M059J (cell line): Measurements from ENCODE around the gene RAB11FIP3. TPM values are rescaled to one million over a fixed set of nuclear protein-coding genes. Genes with fewer than 3 reads are reported as not detected.
A peak's percentile ranks its signal among the peaks of the same experiment; 100 is the strongest.
"Not testable (repeated sequence)": the region's sequence is repeated elsewhere in the genome, so short reads cannot be mapped to it uniquely, and the experiment has no call there.

Experiments
- DNase-seq: peaks from one replicate; pipeline ENCODE4 v3.0.0-alpha.2; 2012; ENCODE audit warnings: low read depth
- total RNA-seq: library from RNA; depleted of rRNA; stranded (reverse); fragments of >200 nt; shearing (Covaris generic); gene quantifications from 2 replicates; pipeline ENCODE4 v1.2.3, GENCODE V29; 2014

The RAB11FIP3 gene
- total RNA-seq, 1 experiment from 2014 or later = 21.1 TPM

DNA sequence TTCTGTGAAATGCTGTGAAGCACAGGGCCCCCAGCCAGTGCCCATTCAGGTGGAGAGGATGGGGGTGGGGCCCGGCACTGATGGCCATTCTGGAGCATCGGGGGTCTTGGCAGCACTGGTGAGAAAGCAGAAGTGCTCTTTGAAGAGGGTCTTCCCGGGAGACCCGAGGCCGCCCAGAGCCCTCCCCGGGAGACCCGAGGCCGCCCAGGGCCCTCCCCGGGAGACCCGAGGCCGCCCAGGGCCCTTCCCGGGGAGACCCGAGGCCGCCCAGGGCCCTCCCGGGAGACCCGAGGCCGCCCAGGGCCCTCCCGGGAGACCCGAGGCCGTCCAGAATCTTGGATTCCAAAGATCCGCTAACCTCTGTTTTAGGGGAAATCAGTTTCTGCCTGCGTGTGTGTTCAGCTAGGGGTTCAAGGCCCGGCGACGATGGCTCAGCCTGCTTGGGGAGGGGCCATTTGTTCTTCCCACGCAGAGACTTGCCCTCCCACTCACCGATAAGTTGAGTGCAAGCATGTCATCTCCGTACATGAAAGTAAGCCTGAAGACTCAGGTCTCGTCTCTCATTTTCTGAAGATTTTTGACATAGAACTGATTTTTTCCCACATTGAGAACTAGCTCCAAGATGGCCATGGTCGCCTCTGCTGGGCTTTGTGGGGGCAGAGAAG is 66.9 kb downstream of the RAB11FIP3 start:
- no peak for DNase-seq

DNA sequence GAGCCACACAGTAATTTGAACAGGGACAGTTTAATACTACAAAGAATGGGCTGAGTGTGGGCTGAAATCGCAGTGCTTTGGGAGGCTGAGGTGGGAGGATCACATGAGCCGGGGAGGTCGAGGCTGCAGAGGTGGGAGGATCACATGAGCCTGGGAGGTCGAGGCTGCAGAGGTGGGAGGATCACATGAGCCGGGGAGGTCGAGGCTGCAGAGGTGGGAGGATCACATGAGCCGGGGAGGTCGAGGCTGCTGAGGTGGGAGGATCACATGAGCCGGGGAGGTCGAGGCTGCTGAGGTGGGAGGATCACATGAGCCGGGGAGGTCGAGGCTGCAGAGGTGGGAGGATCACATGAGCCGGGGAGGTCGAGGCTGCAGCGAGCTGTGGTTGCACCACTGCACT is 69.2 kb downstream of the RAB11FIP3 start:
- DNase-seq = not testable (repeated sequence)

DNA sequence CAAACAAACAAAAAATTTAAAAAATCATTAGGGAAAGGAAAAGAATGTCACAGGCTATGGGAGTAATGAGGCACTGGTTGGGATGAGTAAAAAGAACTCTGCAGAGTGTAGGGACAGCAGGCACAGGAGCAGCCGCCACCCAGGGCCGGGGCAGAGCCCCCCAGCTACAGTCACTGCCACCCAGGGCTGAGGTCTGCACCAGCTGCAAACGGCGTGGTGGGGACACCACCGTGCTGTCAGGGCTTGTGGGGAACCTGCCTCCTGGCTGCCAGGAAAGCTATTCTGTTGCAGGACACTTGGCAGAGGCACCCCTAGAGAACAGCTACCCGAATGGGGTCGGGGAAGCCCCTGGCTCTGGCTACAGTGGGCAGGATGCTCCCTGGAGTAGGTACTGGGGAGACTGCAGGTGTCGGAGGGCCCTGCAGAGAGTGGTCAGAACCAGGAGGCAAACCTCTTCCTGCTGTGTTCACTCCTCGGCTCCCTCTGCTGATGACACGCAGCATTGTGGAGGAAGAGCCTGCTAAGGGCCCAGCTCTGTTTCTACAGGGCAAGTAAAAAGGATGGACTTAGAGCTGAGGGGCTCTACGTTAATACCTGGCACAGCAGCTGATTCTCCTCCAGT is 69.8 kb downstream of the RAB11FIP3 start:
- DNase-seq = peak; percentile 48

DNA sequence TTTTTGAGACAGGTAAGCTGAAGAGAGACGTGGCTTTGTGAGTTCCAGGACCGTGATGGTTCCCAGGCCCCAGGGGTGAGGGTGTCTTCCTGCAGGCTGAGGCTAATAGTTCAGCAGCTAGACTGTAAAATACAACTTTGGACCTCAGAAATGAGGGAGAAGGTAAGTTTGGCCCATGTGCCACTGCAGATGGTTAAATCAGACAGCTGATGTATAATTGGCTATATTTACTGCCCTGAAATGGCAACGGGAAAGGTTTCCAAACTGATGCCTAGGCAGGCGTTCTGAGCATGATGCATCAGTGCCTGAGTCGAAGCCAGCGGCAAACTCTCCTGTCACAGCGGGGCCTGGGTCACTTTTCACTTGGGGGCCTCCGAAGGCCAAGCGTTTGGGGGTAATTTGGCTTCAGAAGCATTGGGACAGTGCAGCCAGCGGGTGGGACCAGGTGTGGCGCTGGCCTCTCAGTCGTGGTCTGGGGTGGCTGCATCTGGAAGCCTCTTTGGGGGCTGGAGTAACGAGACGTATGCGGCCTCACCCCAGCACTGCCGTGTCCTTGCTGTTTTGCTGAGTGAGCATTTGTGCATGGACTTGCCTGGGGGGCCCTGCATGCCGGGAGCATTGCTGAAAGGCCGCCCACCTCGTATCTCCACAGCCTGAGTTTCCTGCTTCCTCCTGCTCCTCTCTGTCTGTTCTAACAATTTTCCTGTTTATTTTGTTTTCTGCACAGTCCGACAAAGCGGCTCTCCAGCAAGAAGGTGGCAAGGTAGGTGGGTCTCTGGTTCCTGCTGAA is 70.8 kb downstream of the RAB11FIP3 start:
- DNase-seq = no peak

DNA sequence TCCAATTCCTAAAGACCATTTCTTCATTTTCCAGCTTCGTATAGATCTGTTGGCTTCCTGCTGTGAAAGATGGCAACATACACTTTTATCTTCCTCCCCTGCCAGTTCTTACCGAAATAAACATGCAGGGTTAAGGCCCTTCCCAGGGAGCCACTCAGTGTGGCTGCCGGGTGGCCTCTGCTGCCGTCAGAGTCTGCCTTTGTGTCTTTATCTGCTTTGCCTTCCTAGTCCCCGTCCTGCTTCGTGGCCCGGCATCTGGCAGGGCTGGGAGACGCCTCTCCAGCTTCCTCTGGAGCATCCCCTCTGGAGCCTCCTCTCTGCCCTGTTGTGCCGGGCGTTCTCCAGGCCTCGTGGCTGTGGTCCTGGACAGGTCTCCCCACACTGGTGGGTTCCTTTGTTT is 71.8 kb downstream of the RAB11FIP3 start:
- no peak for DNase-seq

DNA sequence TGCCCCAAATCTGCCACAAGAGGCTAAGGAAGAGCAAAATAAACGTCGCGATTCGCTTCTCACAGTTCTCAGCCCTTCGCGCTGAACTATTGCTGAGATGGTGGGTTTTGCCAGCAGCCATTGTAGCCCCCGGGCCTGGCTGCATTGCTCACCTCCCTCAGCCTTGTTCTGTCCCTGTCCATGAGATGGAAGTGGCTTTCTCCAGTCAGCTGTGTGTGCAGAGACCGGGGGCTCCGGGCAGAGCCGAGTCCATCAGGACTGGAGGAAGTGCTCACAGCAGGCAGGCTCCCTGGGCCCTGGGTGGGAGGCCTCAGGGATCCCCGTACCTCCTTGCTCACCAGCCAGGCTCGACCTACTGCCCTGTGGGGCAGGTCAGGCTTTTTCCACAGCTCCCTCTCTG is 74.5 kb downstream of the RAB11FIP3 start:
- DNase-seq = no peak

DNA sequence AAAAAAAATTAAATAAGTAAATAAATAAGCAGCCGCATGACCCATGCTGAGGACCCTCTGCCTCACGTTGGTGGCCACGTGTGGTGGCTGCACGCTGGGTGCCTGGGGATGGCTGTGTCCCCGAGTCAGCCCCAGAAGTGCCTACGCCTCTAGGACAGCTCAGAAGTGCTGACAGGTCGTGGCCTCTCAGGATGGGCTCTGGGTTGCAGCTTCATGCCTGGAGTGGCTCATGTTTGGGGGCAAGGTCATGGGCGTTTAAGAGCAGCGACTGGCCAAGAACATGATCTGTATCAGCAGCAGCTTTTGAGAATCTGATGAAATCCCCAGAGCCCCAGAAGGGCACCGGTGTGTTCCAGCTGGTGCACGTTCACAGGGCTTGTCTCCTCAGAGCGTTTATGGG is 75.3 kb downstream of the RAB11FIP3 start:
- DNase-seq = no peak

DNA sequence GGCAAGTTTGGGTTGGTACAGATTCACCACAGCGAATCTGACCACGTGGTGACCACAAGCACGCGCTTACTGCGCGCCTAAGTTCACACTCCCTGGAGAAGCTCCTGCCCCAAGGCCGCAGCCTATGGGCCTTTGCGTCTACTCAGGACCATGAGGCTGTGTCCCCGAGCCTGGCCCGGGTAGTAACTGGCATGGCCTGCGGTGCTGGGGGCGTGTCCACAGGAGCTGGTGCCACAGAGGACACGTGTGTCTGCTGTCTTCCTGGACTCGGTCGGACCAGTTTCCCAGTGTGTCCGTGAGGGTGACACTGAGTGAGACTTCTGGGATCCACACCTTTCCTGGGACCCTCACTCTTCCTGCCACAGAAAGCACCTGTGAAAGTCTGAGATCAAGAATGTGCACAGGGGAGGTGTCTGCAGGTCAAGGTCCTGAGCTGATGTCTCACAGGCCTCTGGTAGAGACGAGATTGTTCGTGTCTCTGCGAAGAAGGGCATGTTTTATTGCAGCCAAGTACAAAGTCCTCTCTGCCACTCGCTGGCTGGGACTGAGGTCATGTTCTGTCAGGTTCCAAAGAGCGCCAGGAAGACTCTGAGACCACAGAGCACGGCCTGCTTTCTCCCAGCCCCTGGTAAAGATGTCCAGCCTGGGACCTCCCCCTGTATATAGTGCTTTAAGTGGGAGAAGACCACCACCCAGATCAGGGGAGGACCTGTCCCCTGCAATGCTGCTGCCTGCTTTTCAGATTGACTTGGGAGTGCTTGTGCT is 76.9 kb downstream of the RAB11FIP3 start:
- DNase-seq = no peak

DNA sequence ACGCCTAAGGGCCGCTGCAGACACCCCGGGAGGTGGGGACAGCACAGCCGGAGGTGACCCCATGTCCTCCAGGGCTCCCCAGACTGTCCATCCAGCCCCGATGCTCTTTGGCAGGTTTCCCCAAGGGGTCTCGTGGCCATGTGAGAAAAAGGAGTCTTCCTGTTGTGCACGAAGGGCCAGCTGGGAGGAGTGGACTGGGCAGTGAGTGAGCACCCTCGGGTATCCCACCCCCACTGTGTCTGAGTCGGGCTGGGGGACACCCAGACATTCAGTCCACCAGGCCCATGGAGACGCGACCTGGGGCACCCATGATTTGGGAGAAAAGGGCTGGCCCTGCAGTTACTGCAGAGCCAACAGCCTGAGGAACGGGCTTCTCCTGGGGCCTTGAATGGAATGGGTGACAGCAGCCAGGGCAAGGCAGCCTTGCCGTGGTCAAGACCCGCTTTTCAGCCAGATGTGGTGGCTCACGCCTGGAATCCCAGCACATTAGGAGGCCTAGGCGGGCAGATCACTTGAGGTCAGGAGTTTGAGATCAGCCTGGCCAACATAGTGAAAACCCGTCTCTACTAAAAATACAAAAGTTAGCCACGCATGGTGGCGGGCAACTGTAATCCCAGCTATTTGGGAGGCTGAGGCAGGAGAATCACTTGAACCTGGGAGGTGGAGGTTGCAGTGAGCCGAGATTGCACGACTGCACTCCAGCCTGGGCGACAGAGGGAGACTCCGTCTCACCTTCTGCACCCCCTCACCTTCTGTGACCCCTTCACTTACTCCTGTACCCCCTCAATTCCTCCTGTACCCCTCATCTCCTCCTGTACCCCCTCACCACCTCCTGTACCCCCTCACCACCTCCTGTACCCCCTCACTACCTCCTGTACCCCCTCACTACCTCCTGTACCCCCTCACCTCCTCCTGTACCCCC is 78.0 kb downstream of the RAB11FIP3 start:
- DNase-seq = no peak

DNA sequence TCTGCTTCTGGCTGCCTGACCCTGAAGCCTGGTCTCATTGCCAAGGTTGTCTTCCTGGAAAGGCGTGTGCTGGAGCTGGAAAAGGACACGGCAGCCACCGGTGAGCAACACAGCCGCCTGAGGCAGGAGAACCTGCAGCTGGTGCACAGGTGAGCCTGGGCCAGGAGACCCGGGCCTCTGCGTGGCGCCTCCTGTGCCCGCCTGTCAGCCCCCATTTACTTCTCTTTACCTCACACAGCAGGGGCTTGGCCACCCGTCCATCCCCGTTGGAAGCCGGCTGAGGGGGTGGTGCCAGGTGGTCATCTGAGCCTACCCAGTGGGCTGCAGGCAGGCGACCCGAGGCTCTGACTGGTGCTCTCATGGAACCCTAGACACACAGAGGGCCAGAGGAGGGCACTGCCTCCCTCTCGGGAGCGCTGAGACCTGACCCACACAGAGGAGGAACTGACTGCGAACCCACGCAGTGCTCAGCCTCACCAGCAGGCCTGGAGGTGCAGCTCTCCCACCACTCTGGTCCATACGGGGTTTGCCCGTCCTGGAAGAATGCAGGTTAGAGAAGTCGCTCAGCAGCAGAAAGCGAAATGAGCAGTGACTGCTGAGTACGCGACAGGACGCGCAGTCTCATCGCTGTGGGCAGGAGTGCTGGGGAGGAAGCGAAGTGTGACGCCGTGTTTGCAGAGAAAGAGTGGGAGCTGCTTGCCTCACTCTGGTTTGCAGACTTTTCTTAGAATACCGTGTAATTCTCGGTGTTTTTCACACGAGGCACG is 80.2 kb downstream of the RAB11FIP3 start:
- DNase-seq = no peak

DNA sequence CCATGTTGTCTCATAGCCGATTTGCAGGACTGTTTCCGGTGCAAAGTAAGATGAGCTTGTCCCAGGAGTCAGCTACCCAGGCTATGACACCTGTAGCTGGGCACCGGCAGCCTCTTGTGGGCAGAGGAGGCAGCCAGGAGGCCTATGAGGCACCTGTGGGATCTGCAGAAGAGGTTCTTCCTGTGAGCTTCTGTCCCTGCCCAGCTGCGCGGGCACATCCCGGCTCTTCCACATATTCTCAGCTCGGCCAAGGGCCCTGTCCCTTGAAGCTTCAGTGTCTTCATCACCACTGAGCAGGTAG is 80.7 kb downstream of the RAB11FIP3 start:
- no peak for DNase-seq

DNA sequence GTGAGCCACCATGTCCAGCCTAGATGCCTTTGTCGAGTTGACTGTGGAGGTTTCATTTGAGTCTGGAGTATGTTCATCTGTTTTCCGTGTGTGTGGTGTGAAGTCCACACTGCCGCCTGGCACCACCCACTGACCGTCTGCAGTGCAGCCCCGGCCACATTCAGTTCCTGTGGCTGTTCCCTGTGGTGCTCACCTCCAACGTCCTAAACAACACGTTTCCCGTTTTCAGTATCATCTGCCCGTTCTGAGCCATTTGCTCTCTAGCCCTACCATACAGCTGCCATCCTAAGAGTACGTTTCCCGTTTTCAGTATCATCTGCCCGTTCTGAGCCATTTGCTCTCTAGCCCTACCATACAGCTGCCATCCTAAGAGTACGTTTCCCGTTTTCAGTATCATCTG is 82.1 kb downstream of the RAB11FIP3 start:
- not testable (repeated sequence) for DNase-seq

DNA sequence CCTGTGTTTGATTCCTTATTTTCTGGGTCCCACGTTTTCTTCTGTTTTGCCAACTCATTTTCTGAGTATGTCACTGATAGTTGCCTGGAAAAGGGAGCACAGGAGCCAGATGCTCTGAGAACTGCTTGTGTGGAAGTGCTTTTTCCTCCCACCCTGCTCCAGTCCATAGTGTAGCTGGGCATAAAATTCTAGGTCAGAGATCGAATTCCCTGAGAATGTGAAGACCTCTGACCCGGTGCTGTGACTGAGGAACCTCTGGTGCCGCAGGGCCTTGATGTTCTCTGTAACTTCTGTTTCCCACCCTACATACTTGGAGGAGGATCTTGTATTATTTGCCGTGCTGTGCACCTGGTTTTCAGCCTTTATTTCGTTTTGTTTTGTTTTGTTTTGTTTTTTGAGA is 82.5 kb downstream of the RAB11FIP3 start:
- DNase-seq = no peak

DNA sequence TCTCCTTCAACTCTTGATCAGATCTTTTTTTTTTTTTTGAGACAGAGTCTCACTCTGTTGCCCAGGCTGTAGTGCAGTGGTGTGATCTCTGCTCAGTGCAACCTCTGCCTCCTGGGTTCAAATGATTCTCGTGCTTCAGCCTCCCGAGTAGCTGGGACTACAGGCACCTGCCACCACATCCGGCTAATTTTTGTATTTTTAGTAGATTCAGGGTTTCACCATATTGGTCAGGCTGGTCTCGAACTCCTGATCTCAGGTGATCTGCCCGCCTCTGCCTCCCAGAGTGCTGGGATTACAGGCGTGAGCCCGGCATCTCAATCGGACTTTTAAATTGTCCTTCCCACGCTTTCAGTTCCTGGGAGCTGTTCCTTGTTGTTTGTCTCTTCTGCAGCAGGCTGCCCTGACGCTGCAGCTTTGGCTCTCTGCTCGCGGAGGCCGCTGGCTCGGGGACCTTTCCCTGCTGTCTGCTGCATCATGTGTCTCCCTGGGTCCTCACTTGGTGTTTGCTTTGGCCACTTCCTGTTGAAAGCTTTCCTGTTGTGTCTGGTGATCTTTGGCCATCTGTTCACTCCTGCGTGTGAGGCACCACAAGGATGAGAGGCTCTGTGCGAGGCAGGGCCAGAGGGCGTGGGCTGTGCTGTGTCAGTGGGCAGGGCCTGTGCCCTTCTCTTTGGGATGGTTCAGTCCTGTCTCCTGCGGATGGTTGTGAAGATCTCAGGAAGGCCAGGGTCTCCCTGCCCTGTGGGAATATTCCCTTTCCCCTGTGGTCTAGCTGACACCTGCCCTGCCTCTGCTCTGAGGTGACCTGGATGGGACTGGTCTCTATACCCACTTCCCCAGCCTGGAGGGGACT is 83.7 kb downstream of the RAB11FIP3 start:
- no peak for DNase-seq

DNA sequence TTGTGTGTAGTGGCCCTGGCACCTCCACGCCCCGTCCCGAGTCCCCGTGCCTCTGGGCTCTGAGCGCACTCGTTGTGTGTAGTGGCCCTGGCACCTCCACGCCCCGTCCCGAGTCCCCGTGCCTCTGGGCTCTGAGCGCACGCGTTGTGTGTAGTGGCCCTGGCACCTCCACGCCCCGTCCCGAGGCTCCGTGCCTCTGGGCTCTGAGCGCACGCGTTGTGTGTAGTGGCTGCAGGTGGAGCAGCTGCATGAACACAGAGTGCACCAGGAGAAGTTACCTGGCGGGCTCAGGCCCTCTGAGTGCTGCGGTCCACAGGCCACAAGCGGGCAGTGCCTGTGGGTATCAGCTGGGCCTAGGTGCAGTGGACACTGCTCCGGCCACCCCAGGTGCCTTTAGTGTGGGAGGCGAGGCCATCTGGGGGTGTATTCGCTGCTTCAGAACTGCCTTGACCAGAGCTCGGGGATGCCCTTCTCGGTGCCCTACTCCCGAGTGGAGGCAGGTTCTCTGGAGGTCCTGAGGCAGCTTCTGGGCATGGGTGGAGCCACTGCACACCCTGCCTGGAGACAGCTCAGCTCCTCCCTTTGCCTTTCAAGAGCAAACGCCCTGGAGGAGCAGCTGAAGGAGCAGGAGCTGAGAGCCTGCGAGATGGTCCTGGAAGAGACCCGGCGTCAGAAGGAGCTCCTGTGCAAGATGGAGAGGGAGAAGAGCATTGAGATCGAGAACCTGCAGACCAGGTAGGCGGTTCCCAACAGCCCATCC is 84.8 kb downstream of the RAB11FIP3 start:
- DNase-seq = no peak

DNA sequence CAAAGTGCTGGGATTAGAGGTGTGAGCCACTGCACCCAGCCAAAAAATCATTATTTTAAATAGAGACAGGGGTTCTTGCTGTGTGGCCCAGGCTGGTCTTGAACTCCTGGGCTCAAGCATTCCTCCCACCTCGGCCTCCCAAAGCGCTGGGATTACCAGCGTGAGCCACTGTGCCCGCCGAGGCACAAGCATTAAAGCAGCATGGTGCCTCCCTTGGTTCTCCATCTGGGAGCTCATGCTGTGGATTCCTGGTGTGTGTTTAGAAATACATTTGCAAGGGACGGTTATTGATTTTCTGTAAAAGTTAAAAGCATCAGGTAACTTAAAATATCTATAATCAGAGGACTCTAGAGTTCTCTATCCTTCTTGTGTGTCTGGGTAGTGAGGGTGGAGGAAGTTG is 87.4 kb downstream of the RAB11FIP3 start:
- DNase-seq = no peak

DNA sequence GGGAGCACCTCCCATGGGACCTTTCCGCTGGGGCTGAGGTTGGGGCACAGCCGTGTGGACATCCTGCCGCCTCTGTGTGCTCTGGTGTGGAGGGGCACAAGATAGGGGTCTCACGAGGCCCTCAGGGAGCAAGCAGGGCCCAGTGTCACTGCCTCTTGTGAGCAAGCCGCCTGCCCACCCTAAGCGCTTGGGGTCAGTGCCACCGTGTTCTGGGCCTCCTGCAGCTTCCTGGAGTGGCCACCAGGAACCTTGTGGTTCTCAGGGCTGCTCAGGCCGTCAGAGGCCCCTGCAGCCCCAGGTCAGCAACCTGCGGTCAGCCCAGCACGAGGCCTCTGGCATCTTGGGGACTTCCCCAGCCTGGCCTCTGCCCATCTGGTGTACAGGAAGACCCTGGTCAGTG is 88.5 kb downstream of the RAB11FIP3 start:
- no peak for DNase-seq

DNA sequence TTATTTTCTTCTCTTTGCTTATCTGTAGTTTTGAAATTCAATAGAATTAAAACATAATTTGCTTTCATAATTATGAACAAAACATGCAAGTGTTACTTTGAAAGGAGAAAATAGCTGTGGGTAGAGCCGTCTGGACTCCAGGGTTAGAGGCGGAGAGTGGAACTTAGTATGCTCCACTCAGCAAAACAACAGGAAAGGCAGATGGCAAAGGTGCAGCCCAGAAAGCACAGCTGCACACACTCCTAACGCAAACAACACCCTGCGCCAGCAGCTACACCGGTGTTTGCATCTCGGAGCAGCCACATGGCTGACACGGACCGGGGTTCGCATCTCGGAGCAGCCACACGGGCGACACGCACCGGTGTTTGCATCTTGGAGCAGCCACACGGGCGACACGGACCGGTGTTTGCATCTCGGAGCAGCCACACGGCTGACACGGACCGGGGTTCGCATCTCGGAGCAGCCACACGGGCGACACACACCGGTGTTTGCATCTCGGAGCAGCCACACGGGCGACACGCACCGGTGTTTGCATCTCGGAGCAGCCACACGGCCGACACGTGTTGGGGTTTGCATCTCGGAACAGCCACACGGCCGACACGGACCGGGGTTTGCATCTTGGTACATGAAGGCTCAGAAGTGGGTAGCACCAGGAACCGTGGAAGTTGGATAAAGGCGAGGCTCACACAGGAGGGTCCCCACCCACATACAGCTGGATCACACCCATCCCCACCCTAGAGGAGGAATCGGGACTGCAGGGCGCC is 89.9 kb downstream of the RAB11FIP3 start:
- DNase-seq = no peak
